Natural killer cell (primary cell): ENCODE measurements around the gene CAV3. TPM values are rescaled to one million over a fixed set of nuclear protein-coding genes. Genes with fewer than 3 reads are reported as not detected.

Experiments used
- ATAC-seq, 3 donors: fragments of 150-1000 bp in 2 of 3; fragments of 200-7000 bp in 1 of 3; cut with Tn5 transposase; 1 replicate in 1 of 3; 2 replicates in 2 of 3; pipeline ENCODE4 v1.10.0; 2021; ENCODE audit warnings: mild to moderate bottlenecking in 2 of 3, moderate library complexity in 2 of 3
- DNase-seq, 2 donors: peaks; one replicate each; pipeline versions ENCODE4 v3.0.0 to v3.0.0-alpha.2; 2013 to 2021; ENCODE audit warnings: mixed read lengths in 1 of 2
- H3K27ac ChIP-seq: one replicate; pipeline ENCODE4 v1.5.1; 2013; ENCODE audit warnings: mild to moderate bottlenecking, low read length
- H3K27me3 ChIP-seq: one replicate; pipeline ENCODE4 v1.6.1; 2013; ENCODE audit warnings: low read length; ENCODE audit not compliant: control insufficient read depth, insufficient read depth
- H3K36me3 ChIP-seq: one replicate; pipeline ENCODE4 v1.6.1; 2013; ENCODE audit warnings: low read length; ENCODE audit not compliant: control insufficient read depth, insufficient read depth
- H3K4me1 ChIP-seq: one replicate; pipeline ENCODE4 v1.6.1; 2013; ENCODE audit warnings: low read length; ENCODE audit not compliant: control insufficient read depth, insufficient read depth
- H3K4me3 ChIP-seq: one replicate; pipeline ENCODE4 v1.5.1; 2013; ENCODE audit warnings: low read length
- H3K9me3 ChIP-seq: one replicate; pipeline ENCODE4 v1.6.1; 2013; ENCODE audit warnings: low read length; ENCODE audit not compliant: control insufficient read depth, insufficient read depth
- H3K27ac Mint-ChIP-seq, 2 donors: one replicate each; pipeline ENCODE4 v1.8.0; 2022; ENCODE audit warnings: mild to moderate bottlenecking in 2 of 2, mixed read lengths in 2 of 2, moderate library complexity in 1 of 2
- H3K27me3 Mint-ChIP-seq, 2 donors: one replicate each; pipeline ENCODE4 v1.8.0; 2022; ENCODE audit warnings: low read depth in 2 of 2, mixed read lengths in 2 of 2
- H3K36me3 Mint-ChIP-seq: one replicate; pipeline ENCODE4 v1.8.0; 2022; ENCODE audit warnings: mixed read lengths
- H3K4me1 Mint-ChIP-seq, 2 donors: one replicate each; pipeline ENCODE4 v1.8.0; 2022; ENCODE audit warnings: mixed read lengths in 2 of 2
- H3K4me3 Mint-ChIP-seq: one replicate; pipeline ENCODE4 v1.8.0; 2022; ENCODE audit warnings: mild to moderate bottlenecking, moderate library complexity, mixed read lengths
- H3K9me3 Mint-ChIP-seq, 2 donors: one replicate each; pipeline ENCODE4 v1.8.0; 2022; ENCODE audit warnings: mixed read lengths in 2 of 2
- WGBS: methylation state at CpG from one replicate; pipeline ENCODE4 v1.1.7; 2013; ENCODE audit warnings: missing lambda C conversion rate; ENCODE audit not compliant: insufficient coverage; 5-methylcytosine and 5-hydroxymethylcytosine counted together
- intact Hi-C: fragments of 100-400 bp; cut with micrococcal nuclease; formaldehyde crosslinking; loops from one replicate; pipeline ENCODE4 v1.14.2; 2022
- total RNA-seq, 4 donors: library from RNA; stranded (reverse); fragments of 120-200 nt in 1 of 4; gene quantifications; one replicate each; pipeline versions ENCODE4 v1.2.3 to v1.2.4, GENCODE V29; 2013 to 2022
- TF ChIP-seq, protein P1 (sequence below): fragments of 200-600 bp; IDR thresholded peaks from one replicate; pipeline ENCODE4 v1.8.0; 2022; ENCODE audit warnings: antibody characterized with exemption

CAV3 gene
- total RNA-seq, 3 donors from 2014 or later (not counting 1 experiment from before 2014, with no cell fraction given) = not detected

DNA sequence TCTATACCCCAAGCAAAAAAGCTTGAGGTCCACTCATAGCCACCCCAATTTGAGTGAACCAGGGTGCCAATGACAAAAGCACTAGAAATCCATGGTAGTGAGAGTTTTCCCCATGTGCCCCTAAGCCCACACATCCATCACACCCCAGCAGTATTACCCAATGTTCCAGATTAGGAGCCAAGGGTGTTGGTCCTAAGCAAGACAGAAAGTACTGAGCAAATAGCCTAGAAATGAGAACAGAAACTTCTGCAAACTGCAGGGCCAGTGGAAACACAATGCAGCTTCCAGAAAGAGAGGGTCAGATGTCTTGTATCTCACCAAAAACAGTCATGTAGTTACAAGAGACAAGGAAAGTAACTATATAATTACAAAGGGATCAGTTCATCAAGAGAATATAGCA, 46.7 kb downstream of the CAV3 start:
- Histone ChIP-seq H3K9me3 (no peaks in the 10 kb centered on the region), H3K27ac (no peak overlapping the region), H3K4me1 (no peaks in the 10 kb centered on the region), H3K27me3 (no peaks in the 10 kb centered on the region), H3K4me3 (no peak overlapping the region), H3K36me3 (no peaks in the 10 kb centered on the region)
- Mint-ChIP-seq H3K27me3 (peaks cover 6 to 7% of the 10 kb centered on the region in 2 donors), H3K36me3 (no peaks in the 10 kb centered on the region), H3K9me3 (no peaks in the 10 kb centered on the region), H3K27ac (no peak overlapping the region), H3K4me3 (no peak overlapping the region), H3K4me1 (no peaks in the 10 kb centered on the region)
- no peak for ATAC-seq
- intact Hi-C loops = no loop called here
- TF ChIP-seq, protein P1, sequence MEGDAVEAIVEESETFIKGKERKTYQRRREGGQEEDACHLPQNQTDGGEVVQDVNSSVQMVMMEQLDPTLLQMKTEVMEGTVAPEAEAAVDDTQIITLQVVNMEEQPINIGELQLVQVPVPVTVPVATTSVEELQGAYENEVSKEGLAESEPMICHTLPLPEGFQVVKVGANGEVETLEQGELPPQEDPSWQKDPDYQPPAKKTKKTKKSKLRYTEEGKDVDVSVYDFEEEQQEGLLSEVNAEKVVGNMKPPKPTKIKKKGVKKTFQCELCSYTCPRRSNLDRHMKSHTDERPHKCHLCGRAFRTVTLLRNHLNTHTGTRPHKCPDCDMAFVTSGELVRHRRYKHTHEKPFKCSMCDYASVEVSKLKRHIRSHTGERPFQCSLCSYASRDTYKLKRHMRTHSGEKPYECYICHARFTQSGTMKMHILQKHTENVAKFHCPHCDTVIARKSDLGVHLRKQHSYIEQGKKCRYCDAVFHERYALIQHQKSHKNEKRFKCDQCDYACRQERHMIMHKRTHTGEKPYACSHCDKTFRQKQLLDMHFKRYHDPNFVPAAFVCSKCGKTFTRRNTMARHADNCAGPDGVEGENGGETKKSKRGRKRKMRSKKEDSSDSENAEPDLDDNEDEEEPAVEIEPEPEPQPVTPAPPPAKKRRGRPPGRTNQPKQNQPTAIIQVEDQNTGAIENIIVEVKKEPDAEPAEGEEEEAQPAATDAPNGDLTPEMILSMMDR = no peak
- no peak for DNase-seq

DNA sequence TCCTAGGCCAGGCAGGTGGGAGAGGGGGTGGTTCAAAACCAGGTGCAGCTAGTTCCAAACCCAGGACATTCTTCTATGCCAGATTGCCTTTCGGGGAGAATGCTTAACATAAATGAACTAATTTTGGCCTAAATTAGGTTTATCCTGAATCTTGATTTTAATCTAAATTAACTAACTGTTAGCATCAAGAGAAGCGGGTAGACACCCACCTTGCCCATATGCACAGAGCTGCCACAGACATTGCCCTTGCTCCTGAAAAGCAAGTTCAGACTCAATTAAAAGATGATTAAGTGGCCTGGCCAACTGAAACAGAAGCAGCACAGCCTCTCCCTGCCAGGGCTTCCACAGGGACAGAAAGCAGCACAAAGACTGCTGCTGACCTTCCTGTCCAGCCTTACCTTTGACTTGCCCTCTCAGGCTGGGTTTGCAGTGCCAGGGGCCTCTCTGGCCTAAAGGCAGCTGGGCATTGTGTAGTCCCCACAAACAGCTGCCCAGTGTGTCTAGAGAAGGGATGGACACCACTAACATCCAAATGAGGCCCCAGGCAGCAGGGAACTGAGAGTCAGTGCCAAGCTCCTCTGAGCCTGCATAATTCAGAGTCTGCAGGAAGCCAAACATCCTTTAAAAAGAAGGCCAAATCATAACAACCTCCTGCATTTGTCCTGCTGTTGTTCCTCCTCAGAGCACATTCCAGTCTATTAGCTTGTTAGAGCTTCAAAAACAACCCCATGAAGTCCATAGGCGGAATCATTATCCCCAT, 51.3 kb downstream of the CAV3 start:
- 73% methylated on average over 3 of the region's 3 CpGs for WGBS
- H3K27me3 Mint-ChIP-seq = no peaks in the 10 kb centered on the region
- intact Hi-C loops = no loop called here
- Histone ChIP-seq H3K4me3 (no peak overlapping the region), H3K4me1 (no peaks in the 10 kb centered on the region), H3K9me3 (no peaks in the 10 kb centered on the region), H3K36me3 (no peaks in the 10 kb centered on the region), H3K27ac (no peak overlapping the region), H3K27me3 (no peaks in the 10 kb centered on the region)
- TF ChIP-seq, protein P1 = no peak
- no peaks in the 10 kb centered on the region for H3K4me1 Mint-ChIP-seq
- H3K36me3 Mint-ChIP-seq = peaks cover 9% of the 10 kb centered on the region
- no peak for ATAC-seq
- no peak for DNase-seq
- peaks cover 6 to 7% of the 10 kb centered on the region in 2 donors for H3K9me3 Mint-ChIP-seq
- no peak overlapping the region for H3K27ac Mint-ChIP-seq
- H3K4me3 Mint-ChIP-seq = no peak overlapping the region

DNA sequence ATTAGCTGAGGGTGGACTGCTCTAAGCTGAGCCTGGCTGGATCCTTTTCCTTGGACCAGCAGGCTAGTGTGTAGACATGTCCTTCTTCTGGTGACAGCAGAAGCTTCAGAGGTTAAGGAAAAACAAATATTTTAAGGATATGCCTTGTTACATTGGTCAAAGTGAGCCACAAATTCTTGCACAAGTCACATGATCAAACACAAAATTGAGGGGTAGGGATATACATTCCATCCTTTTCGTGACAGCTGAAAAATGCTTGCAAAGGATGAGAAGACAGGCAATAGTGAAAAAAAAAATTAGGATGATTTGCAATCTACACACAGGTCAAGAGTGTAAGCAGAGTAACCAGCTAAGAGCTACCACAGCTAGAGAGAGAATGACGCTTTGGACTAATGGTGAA, 56.9 kb downstream of the CAV3 start:
- H3K27ac ChIP-seq = no peak overlapping the region
- no peaks in the 10 kb centered on the region for H3K4me1 ChIP-seq
- peaks cover 6 to 7% of the 10 kb centered on the region in 2 donors for H3K9me3 Mint-ChIP-seq
- TF ChIP-seq, protein P1 = no peak
- no peaks in the 10 kb centered on the region for H3K36me3 ChIP-seq
- H3K27me3 ChIP-seq = no peaks in the 10 kb centered on the region
- H3K4me3 ChIP-seq = no peak overlapping the region
- no peaks in the 10 kb centered on the region for H3K4me1 Mint-ChIP-seq
- no peak overlapping the region for H3K27ac Mint-ChIP-seq
- H3K36me3 Mint-ChIP-seq = peaks cover 10% of the 10 kb centered on the region
- ATAC-seq = no peak
- H3K9me3 ChIP-seq = no peaks in the 10 kb centered on the region
- intact Hi-C loops = no loop called here
- WGBS = 94% methylated on average over 2 of the region's 2 CpGs
- H3K4me3 Mint-ChIP-seq = no peak overlapping the region
- no peaks in the 10 kb centered on the region for H3K27me3 Mint-ChIP-seq
- DNase-seq = no peak

DNA sequence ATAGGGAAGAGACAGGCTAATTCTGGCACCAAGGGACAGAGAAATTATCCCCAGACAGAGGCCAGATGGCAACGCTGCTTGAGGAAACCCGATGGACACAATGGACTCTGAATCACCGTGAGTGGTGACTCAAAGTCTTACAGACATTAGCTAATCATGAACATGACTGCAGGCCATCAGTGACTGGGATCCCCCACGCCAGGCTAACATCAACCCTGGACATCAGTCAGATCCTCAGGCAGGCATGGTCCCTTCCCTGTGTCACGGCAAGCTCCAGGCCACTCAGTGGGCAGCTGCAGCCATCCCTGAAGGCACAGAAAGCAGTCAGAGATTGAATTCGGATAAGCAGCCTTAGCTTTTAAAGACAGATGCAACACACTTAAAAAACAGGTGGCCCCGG, 59.6 kb downstream of the CAV3 start:
- ATAC-seq (no peak), DNase-seq (no peak)
- H3K27ac ChIP-seq = no peak overlapping the region
- no peak overlapping the region for H3K4me3 Mint-ChIP-seq
- intact Hi-C loops = no loop called here
- peaks cover 10% of the 10 kb centered on the region for H3K36me3 Mint-ChIP-seq
- 95% methylated on average over 7 of the region's 7 CpGs for WGBS
- H3K27ac Mint-ChIP-seq = no peak overlapping the region
- H3K27me3 Mint-ChIP-seq = no peaks in the 10 kb centered on the region
- H3K27me3 ChIP-seq = peaks cover 2% of the 10 kb centered on the region
- TF ChIP-seq, protein P1 = no peak
- no peaks in the 10 kb centered on the region for H3K36me3 ChIP-seq
- peaks cover 6 to 7% of the 10 kb centered on the region in 2 donors for H3K9me3 Mint-ChIP-seq
- no peaks in the 10 kb centered on the region for H3K9me3 ChIP-seq
- H3K4me1 ChIP-seq = no peaks in the 10 kb centered on the region
- no peaks in the 10 kb centered on the region for H3K4me1 Mint-ChIP-seq
- no peak overlapping the region for H3K4me3 ChIP-seq
